Measurements from ENCODE around the gene PDLIM7.

DNA sequence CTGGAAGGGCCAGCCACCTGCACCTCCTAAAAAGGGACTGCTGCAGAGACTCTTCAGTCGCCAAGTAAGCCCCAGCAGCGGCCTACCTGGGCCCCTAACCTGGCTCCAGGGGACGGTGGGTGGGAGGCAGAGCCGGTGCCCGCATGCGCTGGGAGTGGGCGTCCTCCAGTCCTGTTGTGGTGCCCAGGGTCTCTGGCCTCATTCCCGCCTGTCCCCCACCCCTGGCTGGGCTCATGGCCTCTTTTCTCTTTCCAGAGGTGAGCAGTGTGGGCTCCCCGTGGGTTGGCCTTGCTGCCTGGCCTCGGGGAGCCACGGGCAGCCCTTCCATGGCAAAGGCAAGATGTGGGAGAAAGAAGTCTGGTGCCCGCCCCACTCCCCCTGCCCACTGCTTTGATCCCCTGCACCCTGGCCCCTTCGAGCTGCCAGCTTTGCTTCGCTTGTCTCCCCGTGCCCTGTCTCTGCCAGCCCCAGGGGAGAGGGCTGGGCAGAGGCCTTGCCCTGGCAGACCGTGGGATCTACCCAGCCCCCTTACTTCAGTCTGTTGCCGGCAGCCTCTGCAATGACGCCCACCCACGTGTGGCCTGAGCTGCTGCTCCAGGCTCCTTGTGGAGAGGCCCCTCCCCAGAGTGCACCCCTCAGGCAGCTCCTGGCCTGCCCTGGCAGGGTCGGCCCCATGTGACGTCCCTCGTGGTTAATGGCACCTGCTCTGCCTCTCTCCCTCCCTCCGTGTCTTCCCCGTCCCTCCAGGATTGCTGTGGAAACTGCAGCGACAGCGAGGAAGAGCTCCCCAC, 56.2 kb downstream of the PDLIM7 start:
- TF ChIP-seq CTCF (IDR thresholded peaks at IDR 0.05) (no peak), POLR2AphosphoS5 (IDR thresholded peaks at IDR 0.05; ENCODE audit: insufficient read depth in 1 of 2, low read depth in 1 of 2) (no peak), POLR2A (IDR thresholded peaks at IDR 0.05) (no peak)

Measured in vagina (tissue), 2 donors.